A673 (cell line): ENCODE measurements around the gene RNF213.

ENCODE experiments used
- CTCF ChIP-seq: fragments of 300-800, 200-600 bp; sonication (generic); conservative IDR thresholded peaks from 2 replicates; pipeline ENCODE4 v1.5.1; 2017; ENCODE audit warnings: low read depth, mild to moderate bottlenecking, antibody characterized with exemption, low read length, moderate library complexity, mixed read lengths
- EZH2 ChIP-seq: fragments of 200-600 bp; sonication (generic); IDR thresholded peaks from 2 replicates; pipeline ENCODE4 v1.6.1; 2017; ENCODE audit warnings: borderline replicate concordance, low read depth, mild to moderate bottlenecking, mixed read lengths, antibody characterized with exemption, low read length; ENCODE audit not compliant: poor library complexity, severe bottlenecking

DNA sequence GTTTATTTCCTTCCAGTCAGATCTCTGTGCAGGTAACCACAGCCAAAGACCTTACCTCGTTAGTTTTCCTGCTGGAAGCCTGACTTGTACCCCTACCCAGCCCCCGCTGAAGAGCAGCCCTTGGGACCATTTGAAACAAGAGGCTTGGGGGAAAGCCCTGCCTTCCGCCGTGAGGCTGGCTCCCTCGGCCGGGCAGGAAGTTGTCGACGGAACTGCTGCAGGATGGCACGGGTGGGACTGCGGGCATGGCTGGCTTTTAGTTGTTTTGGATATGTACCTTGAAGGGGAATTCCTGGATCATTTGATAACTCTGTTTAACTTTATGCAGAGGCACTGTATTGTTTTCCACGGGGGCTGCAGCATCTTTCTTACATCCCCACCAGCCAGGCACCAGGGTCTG is 105.3 kb downstream of the RNF213 start:
- TF ChIP-seq EZH2 (no peak), CTCF (no peak)
